A549 treated with Mapracorat at 1 μM for 4 hours (cell line): Measurements from ENCODE around the gene SST. TPM values are rescaled to one million over a fixed set of nuclear protein-coding genes. Genes with fewer than 3 reads are reported as not detected.

Experiments used
- total RNA-seq: library from RNA; stranded (reverse); fragments of 200-300 nt; extraction: Qiagen RNA extraction; gene quantifications from 5 replicates; pipeline ENCODE4 v1.2.3, GENCODE V29; 2022

The SST gene
- total RNA-seq, result not detected in 5 replicates

GRCh38 chr3:187669675-187670504 lies at the start of gene SST:
Gene SST (minus strand): TSS chr3:187670394. CDS start chr3:187670291, 103 bp downstream.

GRCh38 chr3:187702507-187703033 lies 32.4 kb upstream of the SST start, which contains the start of gene RTP2:
Gene RTP2 (minus strand): TSS chr3:187702557. CDS start chr3:187702128, 429 bp downstream.

Other genes starting within 250 kb of the SST start
- gene RTP2, start 32.2 kb upstream of the SST start, total RNA-seq, result not detected in 5 replicates
- gene BCL6, start 75.1 kb upstream of the SST start, total RNA-seq, result 8.9 to 14.3 TPM (median 11.7 TPM) in 5 replicates